NAMALWA (cell line): Measurements from ENCODE around the gene IGFN1.

Experiments
- DNase-seq: peaks from one replicate; pipeline ENCODE4 v3.0.0-alpha.2; 2015; ENCODE audit warnings: low spot score

Gene IGFN1

GRCh38 chr1:201266774-201267173, 76.2 kb downstream of the IGFN1 start:
- no peak for DNase-seq

- DNase-seq, result no peak
These were observed 77.0 kb downstream of the IGFN1 start for GRCh38 chr1:201267481-201268229.

GRCh38 chr1:201268604-201269151, 78.1 kb downstream of the IGFN1 start:
- no peak for DNase-seq

- DNase-seq, result no peak
These were observed 78.7 kb downstream of the IGFN1 start for GRCh38 chr1:201269281-201269680.

- no peak for DNase-seq
These were observed 79.3 kb downstream of the IGFN1 start for GRCh38 chr1:201269900-201270410.

- no peak for DNase-seq
These were observed 80.2 kb downstream of the IGFN1 start for GRCh38 chr1:201270616-201271390.

- DNase-seq, result no peak
These were observed 82.2 kb downstream of the IGFN1 start for GRCh38 chr1:201272799-201273198.

GRCh38 chr1:201274616-201275252, 84.1 kb downstream of the IGFN1 start:
- no peak for DNase-seq

GRCh38 chr1:201275253-201275666, 84.6 kb downstream of the IGFN1 start:
- DNase-seq, result no peak

- DNase-seq, result no peak
These were observed 86.3 kb downstream of the IGFN1 start for GRCh38 chr1:201276891-201277290.

GRCh38 chr1:201277441-201277840, 86.8 kb downstream of the IGFN1 start:
- DNase-seq, result no peak
